Measurements from ENCODE around the gene RASSF1. TPM values are rescaled to one million over a fixed set of nuclear protein-coding genes. Genes with fewer than 3 reads are reported as not detected.
A peak's percentile ranks its signal among the peaks of the same experiment; 100 is the strongest.

The RASSF1 gene
- total RNA-seq, 1 experiment from 2014 or later = 29.6 TPM

DNA sequence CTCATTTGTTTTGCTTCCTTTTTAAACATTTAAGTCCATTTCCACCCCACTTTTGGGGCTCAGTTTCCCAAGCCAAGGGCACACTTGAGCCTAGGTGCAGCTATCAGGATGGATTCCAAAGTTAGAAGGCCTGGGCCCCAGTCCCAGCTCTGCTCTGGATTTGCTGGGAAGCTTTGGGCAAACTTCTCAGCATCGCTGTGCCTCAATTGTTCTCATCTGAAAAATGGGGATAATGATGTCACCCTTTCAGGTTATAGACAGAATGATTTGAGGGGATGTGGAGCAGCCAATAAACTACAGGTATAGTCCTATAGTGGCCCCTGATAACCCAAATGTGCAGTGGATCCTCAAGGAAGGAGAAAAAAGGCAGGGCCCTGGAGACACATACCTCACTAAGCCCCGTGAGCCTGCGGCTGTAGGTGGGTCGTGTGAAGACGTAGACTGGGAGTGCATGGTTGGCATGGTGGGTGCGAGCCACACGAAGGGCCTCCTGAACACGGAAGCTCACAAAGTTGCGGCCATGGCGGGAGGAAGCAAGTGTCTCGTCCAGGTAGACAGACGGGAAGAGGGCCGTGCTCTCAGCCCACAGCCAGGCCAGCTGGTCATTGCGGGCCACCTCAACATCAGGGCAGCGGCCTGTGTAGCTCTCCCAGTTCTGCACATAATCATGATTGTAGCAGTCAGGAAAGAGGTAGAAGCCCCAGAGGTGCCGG, 21.3 kb downstream of the RASSF1 start:
- Histone ChIP-seq H3K36me3 (ENCODE audit: control insufficient read depth in 1 of 2, insufficient read depth in 2 of 2, low read length in 2 of 2) (peaks cover 2 to 17% of the 10 kb centered on the region in 2 experiments; a peak in 1 of 4 replicates), H2AFZ (ENCODE audit: low read depth, low read length, poor library complexity, severe bottlenecking) (no peak overlapping the region), H3K9ac (ENCODE audit: low read length) (peak overlapping the region; percentile 88; the same call in 1 of the 2 replicates), H3K79me2 (ENCODE audit: insufficient read depth, low read length) (peaks cover 51% of the 10 kb centered on the region), H4K20me1 (ENCODE audit: insufficient read depth) (no peaks in the 10 kb centered on the region), H3K4me1 (ENCODE audit: control insufficient read depth in 1 of 2, insufficient read depth in 2 of 2, low read length in 2 of 2) (peaks cover 68 to 90% of the 10 kb centered on the region in 2 experiments), H3K9me2 (ENCODE audit: insufficient read depth) (no peaks in the 10 kb centered on the region), H3K27me3 (ENCODE audit: insufficient read depth, low read length) (no peaks in the 10 kb centered on the region), H3K27ac (ENCODE audit: low read depth, low read length) (peak overlapping the region; percentile 98), H3K4me2 (ENCODE audit: low read length) (peak overlapping the region; percentile 92), H3K9me3 (ENCODE audit: control insufficient read depth in 1 of 2, insufficient read depth in 1 of 2, low read depth in 1 of 2, low read length in 2 of 2) (no peaks in the 10 kb centered on the region), H3K4me3 (replicated peaks in 1 of 2; ENCODE audit: low read depth in 1 of 2, low read length in 2 of 2) (no peak overlapping the region)
- intact Hi-C loops (cut with micrococcal nuclease) = no loop called here
- DNase-seq (ENCODE audit: low read depth, low spot score) (no peak), ATAC-seq (no peak)
- RAD21 ChIA-PET (ENCODE audit: low non-redundant PET in 1 of 2, low total read pairs in 2 of 2, uncharacterized antibody in 2 of 2, unreplicated experiment in 2 of 2) = no interaction called here
- BruUV-seq (replicated peaks) = no TSS peak
- CTCF ChIA-PET = interaction anchor here (0.7 kb wide), 1 partner anchor 9 kb away, joined by 3 read pairs; the partner anchor contains the start of gene TUSC2
- TF ChIP-seq, protein P1, sequence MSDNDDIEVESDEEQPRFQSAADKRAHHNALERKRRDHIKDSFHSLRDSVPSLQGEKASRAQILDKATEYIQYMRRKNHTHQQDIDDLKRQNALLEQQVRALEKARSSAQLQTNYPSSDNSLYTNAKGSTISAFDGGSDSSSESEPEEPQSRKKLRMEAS (IDR thresholded peaks at IDR 0.05) = no peak
- POLR2A ChIA-PET = no interaction called here

DNA sequence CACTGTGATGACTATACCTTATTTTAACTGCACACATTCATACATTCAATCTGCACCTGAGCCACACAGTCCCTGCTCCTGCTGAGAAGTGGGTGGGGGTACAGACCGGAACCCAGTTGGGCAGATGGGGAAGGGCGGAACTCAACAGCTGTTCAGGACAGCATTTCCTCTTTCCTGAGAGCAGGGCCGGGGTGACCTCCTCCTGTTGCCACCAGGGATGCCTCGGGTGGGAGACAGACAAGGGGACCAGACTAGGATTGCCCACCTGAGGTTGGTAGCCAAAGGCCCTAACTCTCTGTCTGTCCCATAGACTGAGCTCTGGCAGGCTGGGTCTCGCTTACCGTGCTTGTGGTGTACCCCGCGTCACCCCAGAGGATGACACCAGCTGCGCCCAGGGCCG, 22.0 kb downstream of the RASSF1 start:
- Histone ChIP-seq H3K79me2 (ENCODE audit: insufficient read depth, low read length) (peaks cover 51% of the 10 kb centered on the region), H3K9ac (ENCODE audit: low read length) (peak overlapping the region; percentile 65; the same call in 1 of the 2 replicates), H3K36me3 (ENCODE audit: control insufficient read depth in 1 of 2, insufficient read depth in 2 of 2, low read length in 2 of 2) (peaks cover 2 to 17% of the 10 kb centered on the region in 2 experiments; a peak in 1 of 4 replicates), H3K4me2 (ENCODE audit: low read length) (peak overlapping the region; percentile 92), H3K4me1 (ENCODE audit: control insufficient read depth in 1 of 2, insufficient read depth in 2 of 2, low read length in 2 of 2) (peaks cover 65 to 93% of the 10 kb centered on the region in 2 experiments), H4K20me1 (ENCODE audit: insufficient read depth) (no peaks in the 10 kb centered on the region), H3K9me2 (ENCODE audit: insufficient read depth) (no peaks in the 10 kb centered on the region), H2AFZ (ENCODE audit: low read depth, low read length, poor library complexity, severe bottlenecking) (no peak overlapping the region), H3K27me3 (ENCODE audit: insufficient read depth, low read length) (no peaks in the 10 kb centered on the region), H3K9me3 (ENCODE audit: control insufficient read depth in 1 of 2, insufficient read depth in 1 of 2, low read depth in 1 of 2, low read length in 2 of 2) (no peaks in the 10 kb centered on the region), H3K4me3 (replicated peaks in 1 of 2; ENCODE audit: low read depth in 1 of 2, low read length in 2 of 2) (no peak overlapping the region), H3K27ac (ENCODE audit: low read depth, low read length) (peak overlapping the region; percentile 98)
- intact Hi-C loops (cut with micrococcal nuclease) = no loop called here
- no TSS peak for BruUV-seq (replicated peaks)
- ChIA-PET CTCF (interaction anchor here (0.7 kb wide), 2 partner anchors 10 to 18 kb away, joined by 3 read pairs; partner anchors contain the start of gene TUSC2), POLR2A (no interaction called here), RAD21 (ENCODE audit: low non-redundant PET in 1 of 2, low total read pairs in 2 of 2, uncharacterized antibody in 2 of 2, unreplicated experiment in 2 of 2) (interaction anchor here in 1 of 2 experiments (1.5 kb wide), 1 partner anchor 19 kb away, joined by 4 read pairs; the partner anchor contains the start of genes HYAL3 and NAA80)
- no peak for TF ChIP-seq SP1 (IDR thresholded peaks at IDR 0.05; ENCODE audit: low read depth)
- TF ChIP-seq, protein P2, sequence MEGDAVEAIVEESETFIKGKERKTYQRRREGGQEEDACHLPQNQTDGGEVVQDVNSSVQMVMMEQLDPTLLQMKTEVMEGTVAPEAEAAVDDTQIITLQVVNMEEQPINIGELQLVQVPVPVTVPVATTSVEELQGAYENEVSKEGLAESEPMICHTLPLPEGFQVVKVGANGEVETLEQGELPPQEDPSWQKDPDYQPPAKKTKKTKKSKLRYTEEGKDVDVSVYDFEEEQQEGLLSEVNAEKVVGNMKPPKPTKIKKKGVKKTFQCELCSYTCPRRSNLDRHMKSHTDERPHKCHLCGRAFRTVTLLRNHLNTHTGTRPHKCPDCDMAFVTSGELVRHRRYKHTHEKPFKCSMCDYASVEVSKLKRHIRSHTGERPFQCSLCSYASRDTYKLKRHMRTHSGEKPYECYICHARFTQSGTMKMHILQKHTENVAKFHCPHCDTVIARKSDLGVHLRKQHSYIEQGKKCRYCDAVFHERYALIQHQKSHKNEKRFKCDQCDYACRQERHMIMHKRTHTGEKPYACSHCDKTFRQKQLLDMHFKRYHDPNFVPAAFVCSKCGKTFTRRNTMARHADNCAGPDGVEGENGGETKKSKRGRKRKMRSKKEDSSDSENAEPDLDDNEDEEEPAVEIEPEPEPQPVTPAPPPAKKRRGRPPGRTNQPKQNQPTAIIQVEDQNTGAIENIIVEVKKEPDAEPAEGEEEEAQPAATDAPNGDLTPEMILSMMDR (IDR thresholded peaks at IDR 0.05 in 2 of 3, conservative IDR thresholded peaks at IDR 0.05 in 1 of 3; ENCODE audit: borderline replicate concordance in 1 of 3, insufficient read depth in 1 of 3, low read depth in 2 of 3, low read length in 2 of 3) = no peak
- no peak for TF ChIP-seq TCF7L2 (IDR thresholded peaks at IDR 0.05; ENCODE audit: borderline replicate concordance, extremely low read depth, insufficient read depth, insufficient read length)
- TF ChIP-seq RAD21 (IDR thresholded peaks at IDR 0.05; ENCODE audit: low read depth) = no peak
- no peak for TF ChIP-seq POLR2AphosphoS5 (IDR thresholded peaks at IDR 0.05; ENCODE audit: low read depth, low read length)
- TF ChIP-seq, protein P3, sequence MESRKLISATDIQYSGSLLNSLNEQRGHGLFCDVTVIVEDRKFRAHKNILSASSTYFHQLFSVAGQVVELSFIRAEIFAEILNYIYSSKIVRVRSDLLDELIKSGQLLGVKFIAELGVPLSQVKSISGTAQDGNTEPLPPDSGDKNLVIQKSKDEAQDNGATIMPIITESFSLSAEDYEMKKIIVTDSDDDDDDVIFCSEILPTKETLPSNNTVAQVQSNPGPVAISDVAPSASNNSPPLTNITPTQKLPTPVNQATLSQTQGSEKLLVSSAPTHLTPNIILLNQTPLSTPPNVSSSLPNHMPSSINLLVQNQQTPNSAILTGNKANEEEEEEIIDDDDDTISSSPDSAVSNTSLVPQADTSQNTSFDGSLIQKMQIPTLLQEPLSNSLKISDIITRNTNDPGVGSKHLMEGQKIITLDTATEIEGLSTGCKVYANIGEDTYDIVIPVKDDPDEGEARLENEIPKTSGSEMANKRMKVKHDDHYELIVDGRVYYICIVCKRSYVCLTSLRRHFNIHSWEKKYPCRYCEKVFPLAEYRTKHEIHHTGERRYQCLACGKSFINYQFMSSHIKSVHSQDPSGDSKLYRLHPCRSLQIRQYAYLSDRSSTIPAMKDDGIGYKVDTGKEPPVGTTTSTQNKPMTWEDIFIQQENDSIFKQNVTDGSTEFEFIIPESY (IDR thresholded peaks at IDR 0.05; ENCODE audit: extremely low read depth, insufficient replicate concordance, low read length) = no peak
- TF ChIP-seq EGR1 (IDR thresholded peaks at IDR 0.05; ENCODE audit: low read depth) = no peak
- ATAC-seq (no peak), DNase-seq (ENCODE audit: low read depth, low spot score) (no peak)
